Liver (tissue), 9 donors: ENCODE results near the gene SSTR1. TPM values are rescaled to one million over a fixed set of nuclear protein-coding genes. Genes with fewer than 3 reads are reported as not detected.

Experiments used
- DNase-seq: peaks from one replicate; pipeline ENCODE4 v3.0.0-alpha.2; 2017; ENCODE audit warnings: low spot score
- H3K27ac ChIP-seq, 2 donors: one replicate each; pipeline ENCODE4 v1.7.0; 2013; ENCODE audit warnings: inconsistent platforms in 2 of 2, low read length in 2 of 2, control low read depth in 1 of 2, low read depth in 1 of 2, mild to moderate bottlenecking in 1 of 2
- H3K27me3 ChIP-seq, 4 donors: one replicate each; pipeline versions ENCODE4 v1.6.1 to v1.7.0; 2013; ENCODE audit warnings: low read length in 3 of 4, inconsistent platforms in 1 of 4, mild to moderate bottlenecking in 1 of 4, moderate library complexity in 1 of 4; ENCODE audit not compliant: control insufficient read depth in 4 of 4, insufficient read depth in 4 of 4
- H3K36me3 ChIP-seq, 4 donors: one replicate each; pipeline versions ENCODE4 v1.6.1 to v1.7.0; 2013; ENCODE audit warnings: low read length in 3 of 4, mild to moderate bottlenecking in 3 of 4, low read depth in 1 of 4, moderate library complexity in 1 of 4; ENCODE audit not compliant: control insufficient read depth in 4 of 4, insufficient read depth in 3 of 4
- H3K4me1 ChIP-seq, 4 donors: one replicate each; pipeline versions ENCODE4 v1.6.1 to v1.7.0; 2013; ENCODE audit warnings: low read length in 3 of 4, mild to moderate bottlenecking in 3 of 4, moderate library complexity in 1 of 4; ENCODE audit not compliant: control insufficient read depth in 4 of 4, insufficient read depth in 4 of 4
- H3K4me3 ChIP-seq, 3 donors: one replicate each; pipeline versions ENCODE4 v1.6.1 to v1.7.0; 2013; ENCODE audit warnings: low read length in 3 of 3, control low read depth in 1 of 3, low read depth in 1 of 3, mild to moderate bottlenecking in 1 of 3
- H3K9ac ChIP-seq, 2 donors: one replicate each; pipeline ENCODE4 v1.7.0; 2013; ENCODE audit warnings: low read length in 2 of 2, mild to moderate bottlenecking in 2 of 2, moderate library complexity in 2 of 2, control low read depth in 1 of 2, low read depth in 1 of 2
- H3K9me3 ChIP-seq, 4 donors: one replicate each; pipeline versions ENCODE4 v1.6.1 to v1.7.0; 2013; ENCODE audit warnings: low read length in 3 of 4; ENCODE audit not compliant: control insufficient read depth in 4 of 4
- EGR1 ChIP-seq, 2 donors: IDR thresholded peaks; 2 replicates each; pipeline ENCODE4 v1.6.1; 2016 to 2018; ENCODE audit warnings: antibody characterized with exemption in 2 of 2, low read depth in 2 of 2
- FOXA2 ChIP-seq: IDR thresholded peaks from 2 replicates; pipeline ENCODE4 v1.6.1; 2016; ENCODE audit warnings: antibody characterized with exemption
- HNF4G ChIP-seq: IDR thresholded peaks from 2 replicates; pipeline ENCODE4 v1.6.1; 2016; ENCODE audit warnings: antibody characterized with exemption
- JUND ChIP-seq, 2 donors: IDR thresholded peaks; 2 replicates each; pipeline ENCODE4 v1.6.1; 2016; ENCODE audit warnings: antibody characterized with exemption in 2 of 2
- NR2F2 ChIP-seq: IDR thresholded peaks from 2 replicates; pipeline ENCODE4 v1.6.1; 2016; ENCODE audit warnings: antibody characterized with exemption
- SP1 ChIP-seq: IDR thresholded peaks from 2 replicates; pipeline ENCODE4 v1.6.1; 2018; ENCODE audit warnings: antibody characterized with exemption, mild to moderate bottlenecking
- YY1 ChIP-seq: IDR thresholded peaks from 2 replicates; pipeline ENCODE4 v1.6.1; 2016; ENCODE audit warnings: antibody characterized with exemption, mild to moderate bottlenecking
- WGBS: extraction: QIAGEN DNeasy Blood & Tissue Kit; methylation state at CpG from one replicate; pipeline ENCODE4 v1.1.7; 2013; 5-methylcytosine and 5-hydroxymethylcytosine counted together
- polyA plus RNA-seq, 2 donors: library from polyadenylated mRNA; stranded (reverse) in 1 of 2; unstranded in 1 of 2; fragments of 200-250 nt in 1 of 2; fragments of >200 nt in 1 of 2; fragmentation: Nextera tagmentation in 1 of 2; extraction: Ambion mirVana in 1 of 2; gene quantifications; one replicate each; pipeline versions ENCODE4 v1.2.1 to v1.2.3, GENCODE V29; 2013 to 2015
- total RNA-seq, 2 donors: library from RNA; depleted of rRNA; stranded (reverse); fragments of >200 nt; gene quantifications; one replicate each; pipeline ENCODE4 v1.2.3, GENCODE V29; 2014
- TF ChIP-seq, protein P1 (sequence below): fragments of 150-350 bp; IDR thresholded peaks from 2 replicates; pipeline ENCODE4 v1.5.1; 2017; ENCODE audit warnings: improper control_type of control experiment, low read depth, low read length; ENCODE audit not compliant: missing input control
- TF ChIP-seq, protein P2 (sequence below): IDR thresholded peaks from 2 replicates; pipeline ENCODE4 v1.6.1; 2016; ENCODE audit warnings: antibody characterized with exemption, mild to moderate bottlenecking
- TF ChIP-seq, protein P3 (sequence below): IDR thresholded peaks from 2 replicates; pipeline ENCODE4 v1.6.1; 2016; ENCODE audit warnings: antibody characterized with exemption
- TF ChIP-seq, protein P4 (sequence below): IDR thresholded peaks from 2 replicates; pipeline ENCODE4 v1.6.1; 2016; ENCODE audit warnings: antibody characterized with exemption
- donor health status: healthy.
- donor health status: healthy.
- donor health status: healthy.
- donor health status: healthy.
- donor health status: healthy.

Gene SSTR1
- total and polyA plus RNA-seq, 4 donors: 0.23 to 3.6 (median 2.6) TPM

DNA sequence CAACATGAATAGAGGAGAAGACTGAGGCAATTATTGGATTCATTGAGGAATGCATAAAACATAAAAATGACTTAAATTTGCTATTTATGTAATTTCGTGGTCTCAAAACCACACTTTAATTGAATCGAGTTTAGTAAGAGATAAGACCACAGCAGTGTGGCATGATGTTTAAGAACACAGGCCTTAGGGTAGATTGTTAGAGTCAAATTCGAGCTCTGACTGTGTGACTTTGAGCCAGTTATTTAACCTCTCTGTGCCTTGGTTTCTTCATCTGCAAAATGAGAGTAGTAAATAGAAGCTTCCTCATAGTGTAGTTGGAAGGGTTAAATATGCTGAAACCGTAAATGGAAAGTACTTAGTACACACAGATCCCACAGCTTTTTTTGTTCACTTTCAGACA is 9.3 kb upstream of the SSTR1 start:
- DNase-seq: no peak
- peaks cover 0 to 6% (median 1%) of the 10 kb centered on the region in 4 donors for H3K4me1 ChIP-seq
- H3K9me3 ChIP-seq: no peaks in the 10 kb centered on the region
- H3K36me3 ChIP-seq: no peaks in the 10 kb centered on the region
- no peak for TF ChIP-seq JUND (IDR thresholded peaks at IDR 0.05)
- TF ChIP-seq, protein P1, sequence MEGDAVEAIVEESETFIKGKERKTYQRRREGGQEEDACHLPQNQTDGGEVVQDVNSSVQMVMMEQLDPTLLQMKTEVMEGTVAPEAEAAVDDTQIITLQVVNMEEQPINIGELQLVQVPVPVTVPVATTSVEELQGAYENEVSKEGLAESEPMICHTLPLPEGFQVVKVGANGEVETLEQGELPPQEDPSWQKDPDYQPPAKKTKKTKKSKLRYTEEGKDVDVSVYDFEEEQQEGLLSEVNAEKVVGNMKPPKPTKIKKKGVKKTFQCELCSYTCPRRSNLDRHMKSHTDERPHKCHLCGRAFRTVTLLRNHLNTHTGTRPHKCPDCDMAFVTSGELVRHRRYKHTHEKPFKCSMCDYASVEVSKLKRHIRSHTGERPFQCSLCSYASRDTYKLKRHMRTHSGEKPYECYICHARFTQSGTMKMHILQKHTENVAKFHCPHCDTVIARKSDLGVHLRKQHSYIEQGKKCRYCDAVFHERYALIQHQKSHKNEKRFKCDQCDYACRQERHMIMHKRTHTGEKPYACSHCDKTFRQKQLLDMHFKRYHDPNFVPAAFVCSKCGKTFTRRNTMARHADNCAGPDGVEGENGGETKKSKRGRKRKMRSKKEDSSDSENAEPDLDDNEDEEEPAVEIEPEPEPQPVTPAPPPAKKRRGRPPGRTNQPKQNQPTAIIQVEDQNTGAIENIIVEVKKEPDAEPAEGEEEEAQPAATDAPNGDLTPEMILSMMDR: no peak
- TF ChIP-seq EGR1 (IDR thresholded peaks at IDR 0.05; ENCODE audit: low read depth in 2 of 2): no peak
- TF ChIP-seq NR2F2: no peak
- no peak for TF ChIP-seq HNF4G
- TF ChIP-seq, protein P2, sequence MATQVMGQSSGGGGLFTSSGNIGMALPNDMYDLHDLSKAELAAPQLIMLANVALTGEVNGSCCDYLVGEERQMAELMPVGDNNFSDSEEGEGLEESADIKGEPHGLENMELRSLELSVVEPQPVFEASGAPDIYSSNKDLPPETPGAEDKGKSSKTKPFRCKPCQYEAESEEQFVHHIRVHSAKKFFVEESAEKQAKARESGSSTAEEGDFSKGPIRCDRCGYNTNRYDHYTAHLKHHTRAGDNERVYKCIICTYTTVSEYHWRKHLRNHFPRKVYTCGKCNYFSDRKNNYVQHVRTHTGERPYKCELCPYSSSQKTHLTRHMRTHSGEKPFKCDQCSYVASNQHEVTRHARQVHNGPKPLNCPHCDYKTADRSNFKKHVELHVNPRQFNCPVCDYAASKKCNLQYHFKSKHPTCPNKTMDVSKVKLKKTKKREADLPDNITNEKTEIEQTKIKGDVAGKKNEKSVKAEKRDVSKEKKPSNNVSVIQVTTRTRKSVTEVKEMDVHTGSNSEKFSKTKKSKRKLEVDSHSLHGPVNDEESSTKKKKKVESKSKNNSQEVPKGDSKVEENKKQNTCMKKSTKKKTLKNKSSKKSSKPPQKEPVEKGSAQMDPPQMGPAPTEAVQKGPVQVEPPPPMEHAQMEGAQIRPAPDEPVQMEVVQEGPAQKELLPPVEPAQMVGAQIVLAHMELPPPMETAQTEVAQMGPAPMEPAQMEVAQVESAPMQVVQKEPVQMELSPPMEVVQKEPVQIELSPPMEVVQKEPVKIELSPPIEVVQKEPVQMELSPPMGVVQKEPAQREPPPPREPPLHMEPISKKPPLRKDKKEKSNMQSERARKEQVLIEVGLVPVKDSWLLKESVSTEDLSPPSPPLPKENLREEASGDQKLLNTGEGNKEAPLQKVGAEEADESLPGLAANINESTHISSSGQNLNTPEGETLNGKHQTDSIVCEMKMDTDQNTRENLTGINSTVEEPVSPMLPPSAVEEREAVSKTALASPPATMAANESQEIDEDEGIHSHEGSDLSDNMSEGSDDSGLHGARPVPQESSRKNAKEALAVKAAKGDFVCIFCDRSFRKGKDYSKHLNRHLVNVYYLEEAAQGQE: no peak
- TF ChIP-seq, protein P3, sequence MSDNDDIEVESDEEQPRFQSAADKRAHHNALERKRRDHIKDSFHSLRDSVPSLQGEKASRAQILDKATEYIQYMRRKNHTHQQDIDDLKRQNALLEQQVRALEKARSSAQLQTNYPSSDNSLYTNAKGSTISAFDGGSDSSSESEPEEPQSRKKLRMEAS: no peak
- TF ChIP-seq, protein P4, sequence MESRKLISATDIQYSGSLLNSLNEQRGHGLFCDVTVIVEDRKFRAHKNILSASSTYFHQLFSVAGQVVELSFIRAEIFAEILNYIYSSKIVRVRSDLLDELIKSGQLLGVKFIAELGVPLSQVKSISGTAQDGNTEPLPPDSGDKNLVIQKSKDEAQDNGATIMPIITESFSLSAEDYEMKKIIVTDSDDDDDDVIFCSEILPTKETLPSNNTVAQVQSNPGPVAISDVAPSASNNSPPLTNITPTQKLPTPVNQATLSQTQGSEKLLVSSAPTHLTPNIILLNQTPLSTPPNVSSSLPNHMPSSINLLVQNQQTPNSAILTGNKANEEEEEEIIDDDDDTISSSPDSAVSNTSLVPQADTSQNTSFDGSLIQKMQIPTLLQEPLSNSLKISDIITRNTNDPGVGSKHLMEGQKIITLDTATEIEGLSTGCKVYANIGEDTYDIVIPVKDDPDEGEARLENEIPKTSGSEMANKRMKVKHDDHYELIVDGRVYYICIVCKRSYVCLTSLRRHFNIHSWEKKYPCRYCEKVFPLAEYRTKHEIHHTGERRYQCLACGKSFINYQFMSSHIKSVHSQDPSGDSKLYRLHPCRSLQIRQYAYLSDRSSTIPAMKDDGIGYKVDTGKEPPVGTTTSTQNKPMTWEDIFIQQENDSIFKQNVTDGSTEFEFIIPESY: no peak
- no peak for TF ChIP-seq SP1
- no peak for TF ChIP-seq FOXA2
- no peak for TF ChIP-seq YY1
- no peak overlapping the region for H3K9ac ChIP-seq
- H3K4me3 ChIP-seq: no peak overlapping the region
- H3K27me3 ChIP-seq: no peaks in the 10 kb centered on the region
- 80% methylated on average over 4 of the region's 4 CpGs for WGBS
- no peak overlapping the region for H3K27ac ChIP-seq

DNA sequence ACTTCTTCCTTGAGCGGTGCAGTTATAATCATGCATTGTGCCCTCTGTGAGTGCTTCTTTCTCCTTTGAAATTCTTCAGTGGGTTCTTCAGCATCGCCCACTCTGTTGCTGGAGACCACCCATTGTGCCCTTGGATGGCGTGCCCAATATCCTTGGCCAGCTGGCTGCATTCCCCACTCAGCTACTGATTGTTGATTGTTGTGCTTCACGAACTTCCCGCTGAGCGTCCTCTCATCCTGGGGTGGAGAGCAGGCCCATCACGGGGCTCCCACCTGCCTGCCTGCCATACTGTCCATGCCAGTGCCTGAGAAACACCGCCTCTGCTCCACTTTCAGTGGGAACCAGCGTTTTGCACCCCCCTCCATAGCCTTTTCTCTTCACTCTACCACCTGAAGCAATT is 8.6 kb upstream of the SSTR1 start:
- no peaks in the 10 kb centered on the region for H3K9me3 ChIP-seq
- TF ChIP-seq YY1: no peak
- no peak overlapping the region for H3K27ac ChIP-seq
- peaks cover 0 to 6% (median 1%) of the 10 kb centered on the region in 4 donors for H3K4me1 ChIP-seq
- H3K4me3 ChIP-seq: no peak overlapping the region
- H3K9ac ChIP-seq: no peak overlapping the region
- no peaks in the 10 kb centered on the region for H3K36me3 ChIP-seq
- no peak for DNase-seq
- WGBS: 90% methylated on average over 9 of the region's 9 CpGs
- H3K27me3 ChIP-seq: no peaks in the 10 kb centered on the region

DNA sequence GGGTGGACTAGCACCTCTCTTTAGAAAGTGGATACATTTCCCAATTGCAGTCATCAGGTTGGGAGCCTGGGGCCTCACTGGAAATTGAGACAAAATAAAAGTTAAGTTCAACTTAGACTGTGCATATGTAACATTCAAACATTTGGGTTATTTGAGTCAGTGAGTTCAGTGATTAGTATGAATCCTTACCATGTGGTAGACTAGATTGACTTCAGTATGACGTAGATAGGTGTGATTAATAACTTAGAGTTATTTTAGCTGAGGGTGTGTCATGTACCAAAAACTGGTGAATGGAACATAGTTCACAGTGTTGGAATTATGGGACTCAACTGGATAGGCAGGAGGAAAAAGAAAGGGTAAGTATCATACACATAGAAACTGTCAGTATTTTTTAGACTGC is 8.0 kb upstream of the SSTR1 start:
- H3K27me3 ChIP-seq: no peaks in the 10 kb centered on the region
- H3K9me3 ChIP-seq: no peaks in the 10 kb centered on the region
- DNase-seq: no peak
- TF ChIP-seq, protein P1: no peak
- 80% methylated on average over 1 of the region's 1 CpG for WGBS
- H3K36me3 ChIP-seq: no peaks in the 10 kb centered on the region
- no peak overlapping the region for H3K27ac ChIP-seq
- no peak overlapping the region for H3K9ac ChIP-seq
- H3K4me3 ChIP-seq: no peak overlapping the region
- peaks cover 0 to 6% (median 1%) of the 10 kb centered on the region in 4 donors for H3K4me1 ChIP-seq
